Uterus (tissue), 4 donors: ENCODE data around the gene LAYN. TPM values are rescaled to one million over a fixed set of nuclear protein-coding genes. Genes with fewer than 3 reads are reported as not detected.

Experiments used
- DNase-seq, 2 donors: peaks; one replicate each; pipeline ENCODE4 v3.0.0-alpha.2; 2019 to 2020
- H3K27ac ChIP-seq, 2 donors: fragments of 200-600 bp; sonication (generic); 1 replicate in 1 of 2; 2 replicates in 1 of 2; pipeline ENCODE4 v1.5.1; 2016 to 2018
- H3K27me3 ChIP-seq, 2 donors: fragments of 200-600 bp; sonication (generic); one replicate each; pipeline ENCODE4 v1.5.1; 2018 to 2019; ENCODE audit warnings: control low read depth in 1 of 2
- H3K36me3 ChIP-seq, 2 donors: fragments of 200-600 bp; sonication (generic); one replicate each; pipeline ENCODE4 v1.5.1; 2019; ENCODE audit warnings: control low read depth in 1 of 2
- H3K4me1 ChIP-seq, 2 donors: fragments of 200-600 bp; sonication (generic); one replicate each; pipeline ENCODE4 v1.5.1; 2018 to 2019; ENCODE audit warnings: control low read depth in 1 of 2
- H3K4me3 ChIP-seq, 2 donors: fragments of 200-600 bp; sonication (generic); 1 replicate in 1 of 2; 2 replicates in 1 of 2; pipeline ENCODE4 v1.5.1; 2018 to 2019; ENCODE audit warnings: mild to moderate bottlenecking in 1 of 2
- H3K9me3 ChIP-seq, 2 donors: fragments of 200-600 bp; sonication (generic); one replicate each; pipeline ENCODE4 v1.5.1; 2019; ENCODE audit warnings: control low read depth in 1 of 2
- CTCF ChIP-seq, 4 experiments: fragments of 200-600 bp in 2 of 4; fragments of 450-650 bp in 2 of 4; sonication (generic) in 2 of 4; IDR thresholded peaks; one replicate each; pipeline ENCODE4 v1.5.1; 2016 to 2019; ENCODE audit warnings: antibody characterized with exemption in 4 of 4, mild to moderate bottlenecking in 2 of 4, moderate library complexity in 1 of 4
- POLR2A ChIP-seq, 2 donors: fragments of 450-650 bp; IDR thresholded peaks; one replicate each; pipeline ENCODE4 v1.6.1; 2016; ENCODE audit warnings: antibody characterized with exemption in 2 of 2, mild to moderate bottlenecking in 1 of 2, moderate library complexity in 1 of 2
- intact Hi-C: fragments of 100-400 bp; cut with DNase I; formaldehyde crosslinking; loops from one replicate; pipeline ENCODE4 v1.15.1; 2023; ENCODE audit warnings: low total_unique reads
- total RNA-seq, 4 donors: library from RNA; depleted of rRNA in 3 of 4; stranded (reverse); fragments of >200 nt in 3 of 4; gene quantifications; one replicate each; pipeline versions ENCODE4 v1.1.0 to v1.2.4, GENCODE V29; 2014 to 2023
- donor health status: DM: yes; HTN: yes; CAD: no.

Gene LAYN
- total RNA-seq, 4 donors from 2014 or later: 8.5 to 58.2 (median 37.1) TPM

- H3K4me1 ChIP-seq: no peaks in the 10 kb centered on the region
- no peaks in the 10 kb centered on the region for H3K36me3 ChIP-seq
- DNase-seq: no peak
- intact Hi-C loops: loop anchor here (10.0 kb wide), 1 partner anchor 261 kb away; no protein-coding TSS in a partner anchor
- no peaks in the 10 kb centered on the region for H3K27me3 ChIP-seq
- TF ChIP-seq CTCF (IDR thresholded peaks at IDR 0.05): no peak
- no peak for TF ChIP-seq POLR2A (IDR thresholded peaks at IDR 0.05)
- H3K4me3 ChIP-seq: no peak overlapping the region
- peak overlapping the region; percentile 48 to 53 for H3K27ac ChIP-seq
- no peaks in the 10 kb centered on the region for H3K9me3 ChIP-seq
Measured at GRCh38 chr11:111573821-111574249, 33.3 kb downstream of the LAYN start.

- H3K27ac ChIP-seq: peak overlapping the region; percentile 48 to 53
- no peak for TF ChIP-seq POLR2A (IDR thresholded peaks at IDR 0.05)
- H3K36me3 ChIP-seq: no peaks in the 10 kb centered on the region
- no peaks in the 10 kb centered on the region for H3K27me3 ChIP-seq
- no peaks in the 10 kb centered on the region for H3K4me1 ChIP-seq
- DNase-seq: no peak
- no peaks in the 10 kb centered on the region for H3K9me3 ChIP-seq
- no peak overlapping the region for H3K4me3 ChIP-seq
- intact Hi-C loops: loop anchor here (10.0 kb wide), 1 partner anchor 260 kb away; no protein-coding TSS in a partner anchor
Measured at GRCh38 chr11:111574373-111575225, 34.1 kb downstream of the LAYN start.

- Histone ChIP-seq H3K4me1 (no peaks in the 10 kb centered on the region), H3K27ac (no peak overlapping the region), H3K36me3 (no peaks in the 10 kb centered on the region), H3K4me3 (no peak overlapping the region), H3K27me3 (no peaks in the 10 kb centered on the region), H3K9me3 (no peaks in the 10 kb centered on the region)
- intact Hi-C loops: loop anchor here (10.0 kb wide), 1 partner anchor 259 kb away; no protein-coding TSS in a partner anchor
- DNase-seq: no peak
- TF ChIP-seq POLR2A (IDR thresholded peaks at IDR 0.05) (no peak), CTCF (IDR thresholded peaks at IDR 0.05) (no peak)
Measured at GRCh38 chr11:111575740-111576139, 35.2 kb downstream of the LAYN start.

GRCh38 chr11:111577821-111578220 lies 37.3 kb downstream of the LAYN start:
- DNase-seq: no peak
- H3K4me3 ChIP-seq: no peak overlapping the region
- no peak overlapping the region for H3K27ac ChIP-seq
- intact Hi-C loops: loop anchor here (10.0 kb wide), 1 partner anchor 257 kb away; no protein-coding TSS in a partner anchor
- TF ChIP-seq POLR2A (IDR thresholded peaks at IDR 0.05): no peak
- no peak for TF ChIP-seq CTCF (IDR thresholded peaks at IDR 0.05)
- no peaks in the 10 kb centered on the region for H3K36me3 ChIP-seq
- H3K9me3 ChIP-seq: no peaks in the 10 kb centered on the region
- no peaks in the 10 kb centered on the region for H3K27me3 ChIP-seq
- no peaks in the 10 kb centered on the region for H3K4me1 ChIP-seq

- no peaks in the 10 kb centered on the region for H3K4me1 ChIP-seq
- H3K9me3 ChIP-seq: no peaks in the 10 kb centered on the region
- H3K27me3 ChIP-seq: no peaks in the 10 kb centered on the region
- no peaks in the 10 kb centered on the region for H3K36me3 ChIP-seq
- no peak overlapping the region for H3K27ac ChIP-seq
- TF ChIP-seq POLR2A (IDR thresholded peaks at IDR 0.05) (no peak), CTCF (IDR thresholded peaks at IDR 0.05) (no peak)
- intact Hi-C loops: no loop called here
- H3K4me3 ChIP-seq: no peak overlapping the region
- no peak for DNase-seq
Measured at GRCh38 chr11:111581341-111581740, 40.8 kb downstream of the LAYN start.
